Activated CD4-positive, alpha-beta memory T cell treated with anti-CD3 and anti-CD28 coated beads for 36 hours (primary cell): Measurements from ENCODE around the gene ATP2B2. TPM values are rescaled to one million over a fixed set of nuclear protein-coding genes. Genes with fewer than 3 reads are reported as not detected.

Experiments
- CTCF ChIA-PET: fragments of 350-600 bp; sonication (Branson Sonifier 250); formaldehyde crosslinking; loops from one replicate; lab custom pipeline; 2021; ENCODE audit warnings: antibody characterized with exemption, inconsistent platforms; lab: Charles Lee
- POLR2A ChIA-PET: fragments of 350-600 bp; sonication (Branson Sonifier 250); formaldehyde crosslinking; loops from one replicate; lab custom pipeline; 2021; ENCODE audit warnings: antibody characterized with exemption; lab: Charles Lee
- DNase-seq: peaks from one replicate; pipeline ENCODE4 v3.0.0-alpha.2; 2020
- H3K27ac Mint-ChIP-seq: one replicate; pipeline ENCODE4 v1.8.0; 2021; ENCODE audit warnings: mixed read lengths
- H3K27me3 Mint-ChIP-seq: one replicate; pipeline ENCODE4 v1.8.0; 2021; ENCODE audit warnings: mixed read lengths
- H3K36me3 Mint-ChIP-seq: one replicate; pipeline ENCODE4 v1.8.0; 2021; ENCODE audit warnings: mixed read lengths
- H3K4me1 Mint-ChIP-seq: one replicate; pipeline ENCODE4 v1.8.0; 2021; ENCODE audit warnings: low read depth, mixed read lengths
- H3K4me3 Mint-ChIP-seq: one replicate; pipeline ENCODE4 v1.8.0; 2021; ENCODE audit warnings: mild to moderate bottlenecking, mixed read lengths
- H3K9me3 Mint-ChIP-seq: one replicate; pipeline ENCODE4 v1.8.0; 2021; ENCODE audit warnings: mixed read lengths
- intact Hi-C: fragments of 100-400 bp; cut with micrococcal nuclease; formaldehyde crosslinking; loops from one replicate; pipeline ENCODE4 v1.15.1; 2023
- total RNA-seq, 2 experiments: library from RNA; stranded (reverse); gene quantifications; one replicate each; pipeline ENCODE4 v1.2.3, GENCODE V29; 2021

The ATP2B2 gene
- total RNA-seq, 2 experiments from 2014 or later = 0.05 TPM; not detected in 1

DNA sequence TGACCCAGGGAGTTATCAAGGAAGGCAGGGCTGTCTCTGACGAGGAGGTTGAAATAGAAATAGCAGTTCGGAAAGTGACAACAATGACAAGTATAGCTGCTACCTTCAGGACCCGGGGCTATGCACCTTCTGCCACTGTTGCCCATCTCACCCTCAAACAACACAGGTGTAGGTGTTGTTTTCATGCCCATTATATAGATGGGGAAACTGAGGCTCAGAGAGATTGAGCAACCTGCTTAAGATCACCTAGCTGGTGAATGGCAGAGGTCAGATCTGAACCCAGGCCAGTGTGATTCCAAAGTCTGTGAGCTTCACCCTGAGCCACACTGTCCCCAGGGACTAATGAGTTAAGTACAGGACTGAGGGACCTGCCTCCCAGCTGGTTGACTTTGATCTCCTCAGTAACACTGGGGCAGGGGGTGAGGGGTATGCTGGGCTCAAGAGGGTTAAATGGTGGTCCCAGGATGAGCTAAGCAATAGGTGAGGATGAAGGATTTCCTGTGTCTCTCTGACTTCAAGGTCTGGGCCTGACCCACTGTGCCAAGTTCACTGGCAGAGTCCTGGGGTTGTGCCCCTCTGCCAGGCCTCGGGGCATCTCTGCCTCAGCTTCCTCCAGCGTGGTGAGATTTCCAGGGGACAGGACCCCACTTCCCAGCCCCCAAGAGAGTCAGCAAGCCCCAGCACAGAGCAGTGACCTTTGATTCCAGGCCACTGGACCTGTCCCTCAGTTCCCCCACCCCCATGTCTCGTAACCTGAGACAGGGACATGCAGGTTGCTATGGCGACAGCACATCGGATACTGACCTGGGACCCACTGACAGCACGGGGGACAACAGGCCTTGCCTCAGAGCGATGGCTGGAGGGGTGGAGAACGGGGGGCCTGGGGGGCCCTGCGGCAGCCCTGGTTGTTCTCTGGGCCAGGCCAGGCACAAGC lies 35.0 kb downstream of the ATP2B2 start:
- no peak for DNase-seq
- CTCF ChIA-PET = no interaction called here
- POLR2A ChIA-PET = no interaction called here
- Mint-ChIP-seq H3K36me3 (no peaks in the 10 kb centered on the region), H3K27me3 (peaks cover 7% of the 10 kb centered on the region), H3K4me3 (no peak overlapping the region), H3K9me3 (no peaks in the 10 kb centered on the region), H3K4me1 (peaks cover 5% of the 10 kb centered on the region), H3K27ac (no peak overlapping the region)
- intact Hi-C loops = no loop called here

- peaks cover 5% of the 10 kb centered on the region for H3K4me1 Mint-ChIP-seq
- H3K9me3 Mint-ChIP-seq = no peaks in the 10 kb centered on the region
- no peaks in the 10 kb centered on the region for H3K36me3 Mint-ChIP-seq
- H3K27me3 Mint-ChIP-seq = peaks cover 7% of the 10 kb centered on the region
- H3K27ac Mint-ChIP-seq = no peak overlapping the region
- intact Hi-C loops = no loop called here
- POLR2A ChIA-PET = no interaction called here
- no peak overlapping the region for H3K4me3 Mint-ChIP-seq
- DNase-seq = no peak
- CTCF ChIA-PET = no interaction called here
These were observed 35.8 kb downstream of the ATP2B2 start for GRCh38 chr3:10469441-10470119.

GRCh38 chr3:10468613-10469354 lies 36.6 kb downstream of the ATP2B2 start:
- H3K9me3 Mint-ChIP-seq = no peaks in the 10 kb centered on the region
- intact Hi-C loops = no loop called here
- no peaks in the 10 kb centered on the region for H3K36me3 Mint-ChIP-seq
- H3K27me3 Mint-ChIP-seq = peaks cover 7% of the 10 kb centered on the region
- peaks cover 5% of the 10 kb centered on the region for H3K4me1 Mint-ChIP-seq
- CTCF ChIA-PET = no interaction called here
- H3K4me3 Mint-ChIP-seq = no peak overlapping the region
- DNase-seq = no peak
- no peak overlapping the region for H3K27ac Mint-ChIP-seq
- POLR2A ChIA-PET = no interaction called here

GRCh38 chr3:10467904-10468612 lies 37.3 kb downstream of the ATP2B2 start:
- no peaks in the 10 kb centered on the region for H3K9me3 Mint-ChIP-seq
- intact Hi-C loops = no loop called here
- H3K36me3 Mint-ChIP-seq = no peaks in the 10 kb centered on the region
- no peak overlapping the region for H3K27ac Mint-ChIP-seq
- peaks cover 5% of the 10 kb centered on the region for H3K4me1 Mint-ChIP-seq
- DNase-seq = no peak
- ChIA-PET POLR2A (no interaction called here), CTCF (no interaction called here)
- no peak overlapping the region for H3K4me3 Mint-ChIP-seq
- H3K27me3 Mint-ChIP-seq = peaks cover 7% of the 10 kb centered on the region

DNA sequence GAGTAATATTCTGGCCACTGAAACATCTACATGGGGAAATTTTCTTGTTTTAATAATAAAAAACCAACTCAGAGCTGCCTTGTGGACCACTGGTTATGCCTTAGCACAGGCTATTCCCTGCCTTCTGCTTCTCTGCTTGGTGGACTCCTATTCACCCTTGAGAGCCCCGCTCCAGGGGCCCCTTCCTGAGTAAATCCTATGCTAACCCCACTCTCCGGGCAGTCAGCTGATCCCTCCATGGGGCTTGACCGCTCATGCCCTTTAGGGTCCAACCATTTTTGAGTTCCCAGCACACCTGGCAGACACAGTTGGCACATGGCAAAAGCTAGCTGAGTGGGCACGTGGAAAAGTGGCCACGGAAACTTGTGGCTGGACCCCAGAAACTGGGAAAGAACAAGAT lies 38.2 kb downstream of the ATP2B2 start:
- no peaks in the 10 kb centered on the region for H3K9me3 Mint-ChIP-seq
- DNase-seq = no peak
- peaks cover 7% of the 10 kb centered on the region for H3K27me3 Mint-ChIP-seq
- no peak overlapping the region for H3K27ac Mint-ChIP-seq
- H3K36me3 Mint-ChIP-seq = no peaks in the 10 kb centered on the region
- ChIA-PET CTCF (no interaction called here), POLR2A (no interaction called here)
- H3K4me3 Mint-ChIP-seq = no peak overlapping the region
- intact Hi-C loops = no loop called here
- H3K4me1 Mint-ChIP-seq = peaks cover 5% of the 10 kb centered on the region

GRCh38 chr3:10466186-10466585 lies 39.2 kb downstream of the ATP2B2 start:
- no peak overlapping the region for H3K27ac Mint-ChIP-seq
- intact Hi-C loops = no loop called here
- H3K4me3 Mint-ChIP-seq = no peak overlapping the region
- H3K4me1 Mint-ChIP-seq = peaks cover 2% of the 10 kb centered on the region
- no peaks in the 10 kb centered on the region for H3K36me3 Mint-ChIP-seq
- no peak for DNase-seq
- H3K27me3 Mint-ChIP-seq = peaks cover 5% of the 10 kb centered on the region
- CTCF ChIA-PET = no interaction called here
- POLR2A ChIA-PET = no interaction called here
- H3K9me3 Mint-ChIP-seq = no peaks in the 10 kb centered on the region

DNA sequence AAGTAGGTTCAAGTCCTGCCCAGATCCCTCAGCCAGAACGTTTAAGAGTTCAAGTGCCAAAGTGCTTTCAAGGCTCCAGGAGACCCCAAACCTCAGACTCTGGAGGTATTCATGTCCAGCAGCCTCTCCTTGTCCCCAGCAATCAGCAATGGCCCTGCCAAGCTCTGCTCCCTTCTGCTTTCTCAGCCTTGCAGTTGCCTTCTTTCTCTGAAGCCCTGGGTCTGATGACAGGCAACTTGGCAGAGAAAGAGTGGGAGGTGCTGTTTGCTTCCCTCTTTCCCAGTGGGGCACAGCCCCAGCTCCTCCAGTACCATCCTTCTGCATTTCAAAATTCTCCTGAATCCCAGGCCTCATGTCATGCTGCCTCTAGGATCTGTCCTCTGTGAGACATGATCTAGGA lies 40.2 kb downstream of the ATP2B2 start:
- intact Hi-C loops = no loop called here
- no peaks in the 10 kb centered on the region for H3K36me3 Mint-ChIP-seq
- peaks cover 3% of the 10 kb centered on the region for H3K27me3 Mint-ChIP-seq
- H3K4me3 Mint-ChIP-seq = no peak overlapping the region
- ChIA-PET CTCF (interaction anchor here (0.7 kb wide), 1 partner anchor 409 kb away, joined by 3 read pairs; no protein-coding TSS in a partner anchor), POLR2A (no interaction called here)
- H3K9me3 Mint-ChIP-seq = no peaks in the 10 kb centered on the region
- no peak for DNase-seq
- no peaks in the 10 kb centered on the region for H3K4me1 Mint-ChIP-seq
- H3K27ac Mint-ChIP-seq = no peak overlapping the region

- DNase-seq = no peak
- Mint-ChIP-seq H3K4me1 (no peaks in the 10 kb centered on the region), H3K27ac (no peak overlapping the region), H3K36me3 (no peaks in the 10 kb centered on the region), H3K9me3 (no peaks in the 10 kb centered on the region), H3K4me3 (no peak overlapping the region), H3K27me3 (no peaks in the 10 kb centered on the region)
- intact Hi-C loops = no loop called here
- ChIA-PET POLR2A (no interaction called here), CTCF (no interaction called here)
These were observed 41.6 kb downstream of the ATP2B2 start for GRCh38 chr3:10463533-10464434.

- Mint-ChIP-seq H3K4me3 (no peak overlapping the region), H3K9me3 (no peaks in the 10 kb centered on the region), H3K4me1 (no peaks in the 10 kb centered on the region), H3K27ac (no peak overlapping the region), H3K36me3 (no peaks in the 10 kb centered on the region), H3K27me3 (no peaks in the 10 kb centered on the region)
- intact Hi-C loops = no loop called here
- ChIA-PET CTCF (no interaction called here), POLR2A (no interaction called here)
- DNase-seq = no peak
These were observed 42.5 kb downstream of the ATP2B2 start for GRCh38 chr3:10462641-10463532.

DNA sequence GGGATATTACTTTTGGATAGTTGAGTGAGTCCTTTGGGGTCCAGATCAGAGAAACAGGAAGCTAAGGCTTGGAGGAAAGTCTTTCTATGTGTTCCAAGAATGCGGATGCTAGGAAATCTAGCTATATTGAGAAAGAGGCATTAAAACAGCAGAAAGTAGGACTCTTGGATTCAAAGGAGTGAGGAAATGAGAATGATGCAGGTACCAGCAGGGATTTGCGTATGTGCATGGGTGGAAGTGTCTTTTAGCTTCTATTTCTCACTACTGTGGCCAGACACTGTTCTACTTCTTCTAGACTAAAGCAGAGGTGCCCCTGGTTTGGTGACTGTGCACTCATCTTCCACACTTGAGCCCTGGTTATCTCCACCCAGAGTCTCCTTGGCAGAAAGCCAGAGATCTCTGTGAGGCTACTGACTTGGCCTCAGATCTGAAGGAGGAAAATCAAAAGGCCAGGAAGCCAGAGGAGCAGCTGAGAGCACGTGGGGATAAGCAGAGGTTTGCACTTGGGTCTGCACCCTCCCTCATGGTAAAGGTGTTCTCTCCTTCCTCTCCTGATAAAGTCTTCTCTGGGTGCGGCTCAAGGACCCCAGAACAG lies 44.3 kb downstream of the ATP2B2 start:
- intact Hi-C loops = no loop called here
- Mint-ChIP-seq H3K4me1 (no peaks in the 10 kb centered on the region), H3K9me3 (no peaks in the 10 kb centered on the region), H3K27ac (no peak overlapping the region), H3K4me3 (no peak overlapping the region), H3K36me3 (no peaks in the 10 kb centered on the region), H3K27me3 (no peaks in the 10 kb centered on the region)
- ChIA-PET CTCF (interaction anchor here (0.7 to 0.8 kb wide), 2 partner anchors 123 to 277 kb away, joined by 3 to 4 read pairs; no protein-coding TSS in a partner anchor), POLR2A (no interaction called here)
- DNase-seq = no peak
